Subcutaneous abdominal adipose tissue (tissue), 5 donors: Measurements from ENCODE around the gene RFXANK.

Experiments used
- H3K27ac ChIP-seq: one replicate; pipeline ENCODE4 v1.7.0; 2013; ENCODE audit warnings: low read depth, mild to moderate bottlenecking, inconsistent platforms, low read length, moderate library complexity
- H3K27me3 ChIP-seq, 5 donors: one replicate each; pipeline ENCODE4 v1.7.0; 2013; ENCODE audit warnings: low read length in 5 of 5, inconsistent platforms in 1 of 5; ENCODE audit not compliant: control insufficient read depth in 5 of 5, insufficient read depth in 4 of 5
- H3K36me3 ChIP-seq, 5 donors: one replicate each; pipeline ENCODE4 v1.7.0; 2013; ENCODE audit warnings: low read length in 5 of 5; ENCODE audit not compliant: control insufficient read depth in 5 of 5, insufficient read depth in 5 of 5
- H3K4me1 ChIP-seq, 5 donors: one replicate each; pipeline ENCODE4 v1.7.0; 2013; ENCODE audit warnings: low read length in 5 of 5, mild to moderate bottlenecking in 3 of 5, moderate library complexity in 1 of 5; ENCODE audit not compliant: control insufficient read depth in 5 of 5, insufficient read depth in 5 of 5
- H3K4me3 ChIP-seq, 5 donors: one replicate each; pipeline ENCODE4 v1.7.0; 2013; ENCODE audit warnings: low read length in 5 of 5, low read depth in 1 of 5
- H3K9ac ChIP-seq, 5 donors: one replicate each; pipeline ENCODE4 v1.7.0; 2013; ENCODE audit warnings: low read length in 5 of 5, mild to moderate bottlenecking in 4 of 5, moderate library complexity in 3 of 5
- H3K9me3 ChIP-seq, 5 donors: one replicate each; pipeline ENCODE4 v1.7.0; 2013; ENCODE audit warnings: low read length in 5 of 5; ENCODE audit not compliant: control insufficient read depth in 5 of 5
- donor health status: healthy.
- donor health status: healthy.
- donor health status: healthy.
- donor health status: healthy.
- donor health status: healthy.

RFXANK gene

DNA sequence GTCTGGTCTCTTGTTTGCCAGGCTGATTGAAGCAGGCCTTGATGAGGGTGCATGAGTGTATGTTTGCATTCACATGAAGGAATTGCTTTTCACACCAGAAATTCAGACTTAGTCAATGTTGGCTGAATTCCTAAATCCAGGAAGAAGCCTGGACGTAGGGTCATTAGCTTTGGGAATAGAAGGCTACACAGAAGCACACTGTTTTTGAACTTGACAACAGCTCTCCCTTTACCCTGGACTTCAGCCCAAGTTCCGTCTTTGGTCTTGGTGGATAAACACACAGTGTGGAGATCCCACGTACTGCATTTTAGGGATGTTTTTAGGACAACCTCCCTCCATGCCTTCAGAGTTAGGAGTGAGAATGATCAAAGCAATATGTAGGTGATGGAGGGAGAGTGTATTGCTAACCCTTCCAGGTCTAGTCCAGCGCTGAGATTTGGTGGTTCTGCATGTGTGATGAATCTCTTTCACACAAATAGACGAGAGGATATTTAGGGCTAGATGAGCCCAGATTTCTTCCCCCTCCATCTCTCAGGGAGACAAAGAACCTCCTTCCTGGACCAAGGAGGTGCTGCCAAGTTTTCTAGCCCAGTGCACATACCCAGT, 58.2 kb downstream of the RFXANK start:
- Histone ChIP-seq H3K27ac (no peak overlapping the region), H3K9ac (no peak overlapping the region), H3K27me3 (peaks cover 3 to 21% (median 7%) of the 10 kb centered on the region in 5 donors), H3K4me1 (no peaks in the 10 kb centered on the region), H3K4me3 (no peak overlapping the region), H3K9me3 (no peaks in the 10 kb centered on the region), H3K36me3 (no peaks in the 10 kb centered on the region)
